GM21447 (cell line): ENCODE measurements around the gene MTMR3.
"Not testable (repeated sequence)": the region's sequence is repeated elsewhere in the genome, so short reads cannot be mapped to it uniquely, and the experiment has no call there.

ENCODE experiments used
- ATAC-seq: cut with Tn5 transposase; IDR thresholded peaks from one replicate; pipeline ENCODE4 v1.9.1; 2021; ENCODE audit not compliant: unreplicated experiment

Gene MTMR3

GRCh38 chr22:29883045-29883774 is at the start of gene MTMR3:
Gene MTMR3 (plus strand): TSS chr22:29883174. CDS start chr22:29971060, 87,886 bp downstream.
- ATAC-seq: no peak

DNA sequence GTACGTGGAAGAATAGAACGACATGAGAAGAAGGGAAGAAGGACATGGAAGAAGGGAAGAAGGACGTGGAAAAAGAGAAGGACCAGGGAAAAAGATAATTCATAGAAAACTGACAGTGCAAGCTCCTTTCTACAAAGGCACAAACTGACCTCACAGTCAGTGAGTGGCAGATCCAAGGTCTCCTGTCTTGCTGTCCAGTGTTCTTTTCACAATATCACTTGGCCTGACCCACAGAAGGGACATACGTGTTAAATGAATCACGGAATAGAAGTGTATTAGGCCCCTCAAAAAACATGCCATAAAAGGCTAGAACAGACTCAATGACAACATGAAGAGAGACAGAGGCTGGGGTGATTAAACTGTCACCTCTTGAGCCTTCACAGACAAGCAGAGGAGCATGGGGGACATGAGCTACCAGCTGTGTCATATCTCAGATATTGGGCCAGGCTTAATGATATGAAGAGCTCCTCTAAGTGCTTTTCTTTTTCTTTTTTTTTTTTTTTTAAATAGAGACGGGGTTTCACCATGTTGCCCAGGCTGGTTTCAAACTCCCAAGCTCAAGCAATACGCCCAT is 49.5 kb upstream of the MTMR3 start:
- no peak for ATAC-seq

DNA sequence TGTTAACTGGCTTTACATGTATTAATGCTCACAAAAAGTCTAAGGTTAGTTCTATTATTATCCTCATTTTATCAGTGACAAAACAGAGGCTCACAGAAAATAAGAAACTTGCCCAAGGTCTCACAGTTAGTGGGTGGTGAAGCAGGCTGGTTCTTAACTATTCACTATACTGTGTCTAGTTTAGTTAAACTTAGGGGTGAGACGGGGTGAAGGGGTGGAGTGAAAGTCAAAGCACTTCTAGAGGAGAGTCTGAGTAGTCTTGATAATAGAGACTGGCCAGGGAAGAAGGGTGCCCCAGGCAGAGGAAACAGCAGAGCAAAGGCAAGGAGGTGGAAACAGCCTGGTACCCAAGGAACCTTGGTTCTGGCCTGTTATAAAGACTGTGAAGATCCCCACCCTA is 48.9 kb upstream of the MTMR3 start:
- ATAC-seq: no peak

DNA sequence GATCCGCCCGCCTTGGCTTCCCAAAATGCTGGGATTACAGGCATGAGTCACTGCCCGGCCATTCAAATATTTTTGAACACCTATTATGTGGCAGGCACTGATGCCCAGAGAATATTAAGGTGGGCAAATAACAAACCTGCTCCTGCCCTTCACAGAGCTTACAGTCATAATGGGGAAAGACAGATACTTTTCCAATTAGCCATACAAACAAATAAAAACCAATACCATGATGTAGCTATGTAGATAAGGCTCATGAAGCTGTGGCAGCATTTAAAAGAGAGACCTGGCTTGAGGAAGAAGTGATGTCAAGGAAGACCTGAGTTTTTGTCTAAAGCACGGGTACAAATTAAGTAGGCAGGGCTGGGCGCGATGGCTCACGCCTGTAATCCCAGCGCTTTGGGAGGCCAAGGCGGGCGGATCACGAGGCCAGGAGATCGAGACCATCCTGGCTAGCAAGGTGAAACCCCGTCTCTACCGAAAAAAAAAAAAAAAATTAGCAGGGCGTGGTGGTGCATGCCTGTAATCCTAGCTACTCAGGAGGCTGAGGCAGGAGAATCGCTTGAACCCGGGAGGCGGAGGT is 46.1 kb upstream of the MTMR3 start:
- not testable (repeated sequence) for ATAC-seq

DNA sequence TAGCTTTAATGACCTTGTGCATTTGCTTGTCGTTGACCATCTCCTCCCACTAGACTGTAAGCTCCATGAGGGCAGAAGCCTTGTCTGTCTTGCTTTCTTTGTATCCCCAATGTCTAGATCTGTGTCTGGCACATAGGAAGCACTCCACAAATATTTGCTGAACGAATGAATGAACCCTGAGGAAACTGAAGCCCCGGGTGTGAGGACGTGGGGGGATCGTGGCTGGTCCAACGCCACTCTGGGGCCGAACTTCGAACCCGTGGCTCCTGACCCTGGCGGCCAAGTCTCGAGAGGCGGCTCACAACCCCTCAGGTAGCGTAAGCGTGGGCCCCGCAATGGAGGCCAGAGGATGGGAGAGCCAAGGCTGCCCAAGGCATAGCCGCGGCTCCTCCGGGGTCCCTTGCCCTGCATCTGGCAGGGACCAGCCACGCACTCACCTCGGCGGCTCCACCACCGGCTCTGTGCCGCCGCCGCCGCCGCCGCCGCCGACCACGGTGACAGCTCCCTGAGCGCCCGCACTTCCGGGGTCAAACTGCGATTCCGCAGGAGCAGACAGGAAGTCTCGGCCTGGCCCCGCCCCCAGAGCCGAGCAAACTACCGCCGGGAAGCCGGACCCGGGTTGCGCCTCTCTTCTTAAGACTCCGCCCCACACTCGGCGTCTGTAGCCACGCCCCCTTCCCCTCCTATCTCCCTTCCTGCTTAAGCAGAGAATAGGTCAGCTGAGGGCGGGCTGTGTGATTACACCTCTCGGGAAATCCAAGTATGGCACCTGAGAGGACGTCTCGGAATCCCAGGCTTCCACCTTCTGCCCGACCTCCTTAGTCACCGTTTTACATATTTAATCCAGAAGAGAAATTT is 45.0 kb upstream of the MTMR3 start, which contains the start of gene ASCC2:
Gene ASCC2, minus strand, starts transcription at position 534 of the 858 bp plus-strand sequence. CDS start 5,949 bp downstream, outside the sequence.
- ATAC-seq: peak; percentile 93

DNA sequence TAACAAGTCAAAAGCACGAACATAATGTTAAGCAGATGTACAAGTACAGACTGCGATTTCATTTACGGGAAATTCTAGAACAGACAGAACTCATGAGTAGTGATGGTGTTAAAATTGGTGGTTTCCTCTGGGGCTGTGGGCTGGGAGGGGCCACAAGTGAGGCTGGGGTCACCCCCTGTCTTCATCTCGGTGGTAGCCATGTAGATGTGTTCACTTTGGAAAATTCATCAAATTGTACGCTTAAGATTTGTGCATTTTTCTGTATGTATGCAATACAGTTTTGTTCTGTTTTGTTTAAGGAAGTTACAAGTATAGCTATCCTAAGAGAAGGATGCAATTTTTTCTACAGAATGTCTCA is 44.4 kb upstream of the MTMR3 start:
- ATAC-seq: peak; percentile 16

- ATAC-seq: no peak
Observed at GRCh38 chr22:29839039-29839438, 43.9 kb upstream of the MTMR3 start.

DNA sequence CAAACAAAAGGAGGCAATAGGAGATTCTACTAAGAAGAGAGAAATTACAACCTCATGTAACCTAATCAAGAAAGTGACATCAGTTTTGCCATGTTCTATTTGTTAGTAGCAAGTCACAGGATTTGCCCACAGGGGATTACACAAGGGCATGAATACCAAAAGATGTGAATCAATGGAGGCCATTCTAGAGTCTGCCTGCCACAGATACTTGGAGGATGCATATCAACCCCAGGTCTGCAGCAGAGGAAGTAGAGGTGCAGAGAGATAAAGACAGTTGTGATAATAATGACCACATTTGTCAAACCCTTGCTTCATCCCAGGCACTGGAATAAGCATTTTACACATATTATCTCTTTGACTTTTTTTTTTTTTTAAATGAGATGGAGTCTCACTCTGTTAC is 42.5 kb upstream of the MTMR3 start:
- ATAC-seq: no peak

- ATAC-seq: no peak
Observed at GRCh38 chr22:29842172-29842571, 40.8 kb upstream of the MTMR3 start.

GRCh38 chr22:29842740-29843139 is 40.2 kb upstream of the MTMR3 start:
- no peak for ATAC-seq

GRCh38 chr22:29846290-29846689 is 36.7 kb upstream of the MTMR3 start:
- no peak for ATAC-seq

DNA sequence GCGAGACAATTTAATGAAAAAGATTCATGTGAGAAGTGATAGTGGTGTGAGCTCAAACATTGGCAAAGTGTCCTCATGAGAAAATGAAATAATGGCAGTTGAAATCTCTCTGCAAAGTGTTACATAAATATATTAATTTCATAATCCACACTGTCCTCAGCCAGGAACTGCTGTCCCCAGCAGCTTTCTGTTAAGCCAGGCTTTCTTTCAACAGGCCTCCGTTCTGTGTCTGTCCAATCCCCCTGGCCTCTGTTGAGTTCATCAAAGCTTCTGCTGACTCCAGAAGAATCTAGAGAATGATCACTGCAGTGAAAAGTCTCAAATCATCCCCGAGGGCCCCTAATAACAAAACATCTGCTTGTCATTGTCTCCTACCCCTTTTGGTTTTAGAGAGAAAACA is 34.9 kb upstream of the MTMR3 start:
- no peak for ATAC-seq

DNA sequence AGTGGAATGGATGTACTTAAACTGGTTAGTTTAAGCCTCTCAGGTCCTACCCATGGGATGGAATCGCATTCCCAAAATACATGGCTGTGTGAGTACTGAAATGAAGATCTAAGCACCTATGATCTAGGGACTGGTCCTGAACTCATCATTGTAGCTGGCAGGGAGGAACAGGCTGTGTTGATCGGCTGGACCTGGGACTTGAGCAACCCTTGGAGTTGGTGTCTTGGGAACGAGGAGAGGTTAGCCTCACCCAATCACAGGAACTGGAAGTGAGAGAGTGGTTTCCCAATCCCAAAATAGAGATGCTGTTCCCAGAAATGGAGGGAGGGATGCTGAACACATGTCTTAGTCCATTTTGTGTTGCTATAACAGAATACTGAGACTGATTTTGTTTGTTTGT is 28.5 kb upstream of the MTMR3 start:
- no peak for ATAC-seq

- no peak for ATAC-seq
Observed at GRCh38 chr22:29855611-29856181, 27.3 kb upstream of the MTMR3 start.

GRCh38 chr22:29856496-29856895 is 26.5 kb upstream of the MTMR3 start:
- ATAC-seq: no peak

DNA sequence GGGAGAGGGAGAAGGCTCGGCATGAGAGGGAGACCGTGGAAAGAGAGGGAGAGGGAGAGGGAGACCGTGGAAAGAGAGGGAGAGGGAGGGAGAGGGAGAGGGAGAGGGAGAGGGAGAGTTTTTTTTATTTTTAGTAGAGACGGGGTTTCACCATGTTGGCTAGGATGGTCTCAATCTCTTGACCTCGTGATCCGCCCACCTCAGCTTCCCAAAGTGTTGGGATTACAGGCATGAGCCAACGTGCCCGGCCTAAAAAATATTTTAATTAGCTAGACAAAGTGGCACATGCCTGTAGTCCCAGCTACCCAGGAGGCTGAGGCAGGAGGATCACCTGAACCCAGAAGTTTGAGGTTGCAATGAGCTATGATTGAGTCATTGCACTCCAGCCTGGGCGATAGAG is 23.9 kb upstream of the MTMR3 start:
- ATAC-seq: not testable (repeated sequence)

GRCh38 chr22:29860006-29860766 is 22.8 kb upstream of the MTMR3 start:
- no peak for ATAC-seq

DNA sequence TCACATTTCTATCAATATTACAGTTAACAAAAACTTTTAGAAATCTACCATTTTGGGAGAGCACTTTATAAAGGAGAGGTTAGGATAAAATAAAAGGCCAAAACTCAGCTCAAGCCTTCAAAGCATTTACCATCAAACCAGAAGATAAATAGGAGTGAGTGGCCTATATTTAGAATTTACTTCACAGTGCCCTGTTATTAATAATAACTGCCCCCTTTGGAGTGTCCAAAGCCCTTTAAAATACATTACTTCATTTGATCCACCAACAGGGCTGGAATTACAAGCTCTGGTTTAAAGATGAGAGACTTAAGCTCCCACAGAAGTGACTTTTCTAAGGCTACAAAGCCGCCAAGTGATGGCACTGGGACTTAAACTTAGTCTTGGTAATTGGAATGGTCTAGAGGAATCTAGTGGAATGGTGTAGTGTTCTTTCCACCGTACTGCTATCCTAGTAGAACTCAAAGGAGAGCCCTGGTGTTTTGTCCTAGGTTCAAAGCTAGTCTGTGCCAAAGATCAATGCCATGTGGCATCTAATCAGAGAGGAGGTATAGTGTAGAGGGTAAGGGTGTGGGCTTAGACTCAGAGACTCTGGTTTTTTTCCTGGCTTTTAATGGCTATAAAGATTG is 21.2 kb upstream of the MTMR3 start:
- ATAC-seq: no peak

DNA sequence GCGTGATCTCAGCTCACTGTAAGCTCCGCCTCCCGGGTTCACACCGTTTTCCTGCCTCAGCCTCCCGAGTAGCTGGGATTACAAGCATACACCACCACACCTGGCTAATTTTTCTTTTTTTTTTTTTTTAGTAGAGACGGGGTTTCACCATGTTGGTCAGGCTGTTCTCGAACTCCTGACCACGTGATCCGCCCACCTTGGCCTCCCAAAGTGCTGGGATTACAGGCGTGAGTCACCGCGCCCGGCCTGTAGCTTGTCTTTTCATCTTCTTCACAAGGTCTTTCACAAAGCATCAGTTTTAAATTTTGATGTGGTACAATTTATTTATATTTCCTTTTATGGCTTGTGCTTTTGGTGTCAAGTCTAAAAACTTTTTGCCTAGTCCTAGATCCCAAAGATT is 17.4 kb upstream of the MTMR3 start:
- not testable (repeated sequence) for ATAC-seq

- ATAC-seq: no peak
Observed at GRCh38 chr22:29867260-29867659, 15.7 kb upstream of the MTMR3 start.
